Erythroblast (primary cell): ENCODE results near the gene KCNMA1.

Source experiments
- DNase-seq, 2 experiments: peaks; one replicate each; lab custom pipeline; 2025; lab: John Stamatoyannopoulos, UW
- GATA1 ChIP-seq: IDR thresholded peaks from 2 replicates; pipeline ENCODE4 v1.6.1; 2011; ENCODE audit warnings: low read depth, mild to moderate bottlenecking, control low read depth, low read length, moderate library complexity
- POLR2A ChIP-seq: IDR thresholded peaks from 2 replicates; pipeline ENCODE4 v1.6.1; 2011; ENCODE audit warnings: mild to moderate bottlenecking, low read length

The KCNMA1 gene

GRCh38 chr10:77409697-77410471 lies 227.7 kb downstream of the KCNMA1 start:
- TF ChIP-seq POLR2A (no peak), GATA1 (no peak)
- DNase-seq: no peak

DNA sequence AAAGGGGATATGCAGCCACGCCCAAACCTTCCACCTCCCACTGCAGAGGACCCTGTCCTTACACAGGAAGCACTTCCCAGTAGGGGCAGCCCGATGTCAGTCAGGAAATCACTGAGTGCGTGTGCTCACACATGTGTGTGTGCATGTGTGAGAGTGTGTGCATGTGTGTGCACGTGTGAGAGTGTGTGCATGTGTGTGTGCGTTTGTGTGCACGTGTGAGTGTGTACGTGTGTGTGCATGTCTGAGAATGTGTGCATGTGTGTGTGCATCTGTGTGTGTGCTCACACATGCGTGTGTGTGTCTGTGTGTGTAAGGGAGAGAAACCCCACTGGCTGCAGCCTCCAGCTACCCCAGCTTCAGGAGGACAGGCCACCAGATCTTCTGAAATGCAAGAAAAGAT lies 229.3 kb downstream of the KCNMA1 start:
- TF ChIP-seq POLR2A (no peak), GATA1 (no peak)
- DNase-seq: no peak

- no peak for DNase-seq
- TF ChIP-seq GATA1 (no peak), POLR2A (no peak)
These were observed 230.7 kb downstream of the KCNMA1 start for GRCh38 chr10:77406764-77407430.

- DNase-seq: peak in 1 of 2 experiments; percentile 1
- TF ChIP-seq POLR2A (no peak), GATA1 (no peak)
These were observed 231.8 kb downstream of the KCNMA1 start for GRCh38 chr10:77405771-77406241.

DNA sequence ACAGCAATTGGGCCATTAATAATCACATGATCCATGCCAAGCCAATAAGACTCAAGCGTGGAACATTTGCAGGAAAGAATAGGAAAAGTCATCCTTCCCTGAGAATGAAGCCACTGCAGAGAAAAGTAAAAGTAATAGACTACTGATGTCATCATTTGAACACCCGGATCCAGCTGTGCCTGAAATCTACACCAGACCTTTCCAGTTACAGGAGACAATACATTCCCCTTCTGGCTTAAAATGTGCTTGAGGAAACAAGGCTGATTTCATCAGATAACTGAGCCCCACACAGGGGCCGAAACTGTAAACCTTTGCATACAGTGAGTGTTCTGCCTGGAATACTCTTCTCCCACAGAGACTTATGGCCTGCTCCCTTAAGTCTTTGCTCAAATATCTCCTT lies 232.8 kb downstream of the KCNMA1 start:
- DNase-seq: no peak
- TF ChIP-seq POLR2A (no peak), GATA1 (no peak)

GRCh38 chr10:77403761-77404160 lies 233.8 kb downstream of the KCNMA1 start:
- DNase-seq: no peak
- TF ChIP-seq POLR2A (no peak), GATA1 (no peak)

GRCh38 chr10:77401683-77402082 lies 235.9 kb downstream of the KCNMA1 start:
- TF ChIP-seq GATA1 (no peak), POLR2A (no peak)

DNA sequence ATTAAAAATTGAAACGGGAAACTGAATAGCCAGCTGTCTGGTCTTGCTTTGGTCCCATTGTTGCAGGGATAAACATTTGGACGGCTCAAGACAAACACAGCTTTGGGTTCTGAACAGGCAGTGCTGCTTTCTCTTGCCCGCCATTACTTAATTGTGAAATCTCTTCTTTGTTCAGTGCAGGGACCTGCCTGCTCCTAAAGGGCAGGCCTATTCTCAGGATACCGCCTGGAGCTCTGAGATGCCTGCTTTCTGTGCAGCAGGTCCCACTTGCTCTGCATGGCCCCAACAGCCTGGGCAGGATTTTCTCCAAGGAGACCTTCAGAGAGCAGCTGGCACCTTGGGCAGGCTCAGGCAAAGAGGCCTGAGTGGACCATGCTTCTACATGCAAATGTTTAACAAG lies 237.6 kb downstream of the KCNMA1 start:
- no peak for DNase-seq
- TF ChIP-seq POLR2A (no peak), GATA1 (no peak)

More at GRCh38 chr10:77401683-77402082, 235.9 kb downstream of the KCNMA1 start:
- no peak for DNase-seq

DNA sequence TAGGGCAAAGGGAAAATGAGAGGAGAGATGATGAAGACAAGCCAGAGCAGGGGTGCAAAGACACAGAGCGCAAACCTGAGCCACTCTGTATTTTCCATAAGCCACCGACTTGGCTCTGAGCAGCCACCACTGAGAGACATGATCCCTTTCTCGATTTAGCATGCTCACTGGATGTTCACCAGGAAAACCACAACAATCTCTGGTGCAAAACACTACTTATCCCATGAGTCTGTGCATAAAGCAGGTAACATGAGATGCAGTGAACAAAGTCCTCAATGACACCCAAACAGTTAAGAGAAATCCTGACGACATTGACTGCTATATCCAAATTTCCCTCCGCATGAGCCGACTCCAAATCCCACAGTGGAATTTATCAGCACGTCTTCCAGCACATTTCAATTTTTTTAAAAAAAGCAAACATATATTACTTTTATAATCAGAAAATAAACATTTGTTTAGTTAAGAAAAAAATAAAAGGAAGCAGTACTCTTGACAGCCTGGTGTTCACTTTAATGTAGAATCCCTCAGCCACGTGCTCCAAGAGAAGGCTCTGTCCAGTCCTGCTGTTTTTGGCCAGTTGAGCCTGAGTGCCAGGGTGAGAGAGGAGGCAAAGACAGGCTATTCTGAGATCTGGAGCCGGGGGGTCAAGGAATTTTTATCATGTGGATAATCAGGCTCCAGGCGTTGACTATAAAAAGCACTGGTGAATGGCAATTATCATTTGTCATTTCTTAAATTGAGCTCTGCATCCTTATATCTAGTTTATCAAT lies 238.4 kb downstream of the KCNMA1 start:
- no peak for TF ChIP-seq POLR2A
- DNase-seq: no peak

DNA sequence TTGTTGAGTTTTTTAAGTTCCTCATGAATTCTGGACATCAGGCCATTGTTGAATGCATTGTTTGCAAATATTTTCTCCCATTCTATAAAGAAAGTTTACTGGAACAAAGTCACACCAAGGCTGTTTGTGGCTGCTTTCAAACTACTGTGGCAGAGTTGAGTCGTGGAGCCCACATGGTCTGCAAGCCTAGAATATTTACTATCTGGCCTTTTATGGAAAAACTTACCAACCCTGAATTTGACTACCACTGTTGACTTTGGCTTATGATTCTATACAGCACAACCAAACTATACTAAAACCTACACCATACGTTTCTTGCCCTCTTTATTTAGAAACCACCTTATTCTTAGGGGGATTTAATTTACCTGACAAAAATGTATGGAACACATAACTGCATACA lies 239.1 kb downstream of the KCNMA1 start:
- no peak for TF ChIP-seq GATA1
- no peak for TF ChIP-seq POLR2A

DNA sequence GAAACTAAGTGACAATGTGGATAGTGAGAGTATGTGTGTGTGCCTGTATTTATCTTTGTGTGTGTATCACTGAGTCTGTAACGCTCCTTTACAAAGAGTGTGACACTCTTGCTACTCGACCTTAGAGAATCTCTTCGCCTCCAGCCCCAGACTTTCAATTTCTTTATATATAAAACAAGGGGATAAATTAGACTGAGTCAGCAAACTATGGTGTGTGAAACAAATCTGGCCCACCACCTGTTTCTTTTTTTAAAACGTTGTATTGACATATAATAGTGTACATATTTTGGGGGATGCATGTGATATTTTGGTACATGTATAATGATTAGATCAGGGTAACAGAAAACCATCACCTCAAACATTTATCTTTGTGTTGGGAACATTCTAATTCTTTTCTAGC lies 240.5 kb downstream of the KCNMA1 start:
- TF ChIP-seq GATA1: no peak
- DNase-seq: no peak

More for the DNA sequence above, 239.1 kb downstream of the KCNMA1 start:
- no peak for DNase-seq

DNA sequence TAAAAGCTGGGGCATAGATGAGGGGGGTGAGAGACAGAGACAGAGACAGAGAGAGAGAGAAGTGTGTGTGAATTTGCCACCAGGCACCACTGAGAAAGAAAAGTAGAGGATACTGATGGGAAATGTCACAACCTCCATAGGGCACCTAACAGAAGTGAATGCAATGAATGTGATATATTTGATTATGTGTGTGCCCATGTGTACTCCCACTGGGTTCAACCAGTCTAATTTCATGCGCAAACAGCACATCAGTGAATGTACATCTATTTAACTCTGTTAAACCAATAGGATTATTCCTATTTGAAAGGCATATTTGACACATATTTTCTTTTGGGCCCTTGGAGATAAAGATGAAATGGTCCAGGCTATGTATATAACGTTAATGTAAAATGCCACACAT lies 241.3 kb downstream of the KCNMA1 start:
- no peak for DNase-seq
- TF ChIP-seq GATA1 (no peak), POLR2A (no peak)

DNA sequence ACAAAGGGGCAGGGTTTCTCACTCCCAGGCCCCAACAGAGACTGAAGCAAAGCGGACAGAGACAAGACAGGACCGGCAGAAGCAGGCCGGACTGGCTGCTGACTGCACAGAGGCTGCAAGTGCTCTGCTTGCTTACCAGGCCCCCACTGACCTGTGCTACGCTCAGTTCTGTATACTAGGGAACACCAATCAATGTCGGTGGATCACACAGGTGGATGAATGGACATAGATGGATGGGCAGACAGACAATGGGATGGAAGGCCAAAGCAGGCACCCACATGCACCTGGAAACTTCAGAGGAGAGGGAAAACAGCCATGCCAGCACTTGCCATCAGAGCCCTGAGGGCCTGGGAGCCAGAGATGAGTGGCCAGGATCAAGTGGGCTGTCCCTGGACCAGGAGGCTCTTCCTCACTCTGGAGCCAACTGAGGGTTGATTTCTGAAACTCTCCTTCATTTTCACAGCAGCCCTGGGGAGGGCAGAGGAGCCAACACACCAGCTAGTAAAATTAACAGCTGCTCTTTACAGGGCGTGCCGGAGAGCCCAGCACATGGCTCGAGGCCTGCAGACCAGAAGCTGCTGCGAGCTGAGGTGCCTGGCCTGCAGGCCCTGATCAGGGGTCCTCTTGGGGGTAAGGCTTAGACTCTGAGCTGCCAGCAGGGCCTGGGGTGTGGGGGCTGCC lies 243.6 kb downstream of the KCNMA1 start:
- DNase-seq: no peak
- TF ChIP-seq POLR2A: no peak
- TF ChIP-seq GATA1: no peak
